CD14-positive monocyte (primary cell): ENCODE measurements around the gene E2F2. TPM values are rescaled to one million over a fixed set of nuclear protein-coding genes. Genes with fewer than 3 reads are reported as not detected.
A peak's percentile ranks its signal among the peaks of the same experiment; 100 is the strongest.

Source experiments
- DNase-seq, 3 donors: peaks; one replicate each; pipeline ENCODE4 v3.0.0-alpha.2; 2011 to 2022
- H2AFZ ChIP-seq: 2 replicates; pipeline ENCODE4 v1.6.0; 2012; ENCODE audit warnings: mild to moderate bottlenecking, low read depth, low read length, inconsistent platforms; ENCODE audit not compliant: insufficient read depth, poor library complexity, severe bottlenecking
- H3K27ac ChIP-seq, 2 donors: 1 replicate in 1 of 2; 2 replicates in 1 of 2; pipeline ENCODE4 v1.5.1; 2012 to 2013; ENCODE audit warnings: low read length in 2 of 2, control low read depth in 1 of 2, inconsistent platforms in 1 of 2, low read depth in 1 of 2, mild to moderate bottlenecking in 1 of 2
- H3K27me3 ChIP-seq, 2 donors: one replicate each; pipeline versions ENCODE4 v1.6.0 to v1.6.1; 2011 to 2013; ENCODE audit warnings: low read length in 2 of 2; ENCODE audit not compliant: control insufficient read depth in 2 of 2, insufficient read depth in 2 of 2
- H3K36me3 ChIP-seq, 2 donors: replicated peaks in 1 of 2; 1 replicate in 1 of 2; 2 replicates in 1 of 2; pipeline versions ENCODE4 v1.5.1 to v1.6.1; 2012 to 2013; ENCODE audit warnings: low read length in 2 of 2, control low read depth in 1 of 2, inconsistent platforms in 1 of 2, mild to moderate bottlenecking in 1 of 2; ENCODE audit not compliant: insufficient read depth in 2 of 2, control insufficient read depth in 1 of 2
- H3K4me1 ChIP-seq, 2 donors: 1 replicate in 1 of 2; 2 replicates in 1 of 2; pipeline versions ENCODE4 v1.5.1 to v1.6.1; 2012 to 2013; ENCODE audit warnings: low read length in 2 of 2, control low read depth in 1 of 2, inconsistent platforms in 1 of 2, mild to moderate bottlenecking in 1 of 2, moderate library complexity in 1 of 2; ENCODE audit not compliant: insufficient read depth in 2 of 2, control insufficient read depth in 1 of 2
- H3K4me2 ChIP-seq: replicated peaks from 2 replicates; pipeline ENCODE3; 2012; ENCODE audit warnings: low read length, moderate library complexity, mild to moderate bottlenecking; ENCODE audit not compliant: poor library complexity, severe bottlenecking; ENCODE audit errors: extremely low read depth
- H3K4me3 ChIP-seq, 3 experiments: fragments of 200-600 bp in 1 of 3; sonication (generic) in 1 of 3; replicated peaks in 1 of 3; 1 replicate in 2 of 3; 2 replicates in 1 of 3; pipeline ENCODE4 v1.5.1; 2011 to 2013; ENCODE audit warnings: low read length in 3 of 3, mild to moderate bottlenecking in 3 of 3, control low read depth in 2 of 3, low read depth in 2 of 3, inconsistent platforms in 1 of 3, moderate library complexity in 1 of 3
- H3K79me2 ChIP-seq: 2 replicates; pipeline ENCODE4 v1.6.0; 2012; ENCODE audit warnings: mild to moderate bottlenecking, control low read depth, inconsistent platforms, low read length, moderate library complexity; ENCODE audit not compliant: insufficient read depth
- H3K9ac ChIP-seq: 2 replicates; pipeline ENCODE4 v1.6.0; 2017; ENCODE audit warnings: low read length, mild to moderate bottlenecking; ENCODE audit not compliant: insufficient read depth, poor library complexity, severe bottlenecking
- H3K9me3 ChIP-seq, 2 donors: replicated peaks in 1 of 2; 1 replicate in 1 of 2; 2 replicates in 1 of 2; pipeline versions ENCODE4 v1.5.1 to v1.6.1; 2012 to 2013; ENCODE audit warnings: low read length in 2 of 2, control low read depth in 1 of 2; ENCODE audit not compliant: control insufficient read depth in 1 of 2, insufficient read depth in 1 of 2
- H4K20me1 ChIP-seq: 2 replicates; pipeline ENCODE4 v1.6.0; 2012; ENCODE audit warnings: mild to moderate bottlenecking, low read length, control low read depth, moderate library complexity; ENCODE audit not compliant: insufficient read depth
- H3K27ac Mint-ChIP-seq, 7 donors: one replicate each; pipeline ENCODE4 v1.8.0; 2020; ENCODE audit warnings: mild to moderate bottlenecking in 7 of 7, mixed read lengths in 7 of 7, moderate library complexity in 6 of 7, inconsistent platforms in 2 of 7
- H3K27me3 Mint-ChIP-seq, 3 donors: one replicate each; pipeline ENCODE4 v1.8.0; 2021 to 2022; ENCODE audit warnings: low read depth in 3 of 3, mild to moderate bottlenecking in 3 of 3, mixed read lengths in 3 of 3, moderate library complexity in 3 of 3, inconsistent platforms in 1 of 3
- H3K36me3 Mint-ChIP-seq, 2 donors: one replicate each; pipeline ENCODE4 v1.8.0; 2020; ENCODE audit warnings: mixed read lengths in 2 of 2, inconsistent platforms in 1 of 2, mild to moderate bottlenecking in 1 of 2
- H3K4me1 Mint-ChIP-seq: one replicate; pipeline ENCODE4 v1.8.0; 2020; ENCODE audit warnings: mild to moderate bottlenecking, mixed read lengths
- H3K4me3 Mint-ChIP-seq, 2 donors: one replicate each; pipeline ENCODE4 v1.8.0; 2020; ENCODE audit warnings: mild to moderate bottlenecking in 2 of 2, mixed read lengths in 2 of 2, moderate library complexity in 1 of 2
- H3K9me3 Mint-ChIP-seq, 7 donors: one replicate each; pipeline ENCODE4 v1.8.0; 2020 to 2022; ENCODE audit warnings: mixed read lengths in 7 of 7, mild to moderate bottlenecking in 6 of 7, moderate library complexity in 6 of 7, inconsistent platforms in 2 of 7
- WGBS: methylation state at CpG from one replicate; pipeline ENCODE4 v1.1.5; 2013; ENCODE audit warnings: missing lambda C conversion rate; ENCODE audit not compliant: insufficient coverage; 5-methylcytosine and 5-hydroxymethylcytosine counted together
- intact Hi-C, 2 donors: fragments of 100-400 bp; cut with micrococcal nuclease; formaldehyde crosslinking; loops; one replicate each; pipeline versions ENCODE4 v1.15.0 to v1.15.1; 2023
- polyA plus RNA-seq, 3 donors: library from polyadenylated mRNA; depleted of rRNA in 1 of 3; unstranded in 2 of 3; stranded (reverse) in 1 of 3; fragments of 300-500 nt in 2 of 3; fragments of >200 nt in 1 of 3; fragmentation: Illumina TruSeq in 2 of 3; gene quantifications; 1 replicate in 2 of 3; 2 replicates in 1 of 3; pipeline ENCODE4 v1.2.3, GENCODE V29; 2012 to 2021
- TF ChIP-seq, protein P1 (sequence below): fragments of 200-600 bp; IDR thresholded peaks from one replicate; pipeline ENCODE4 v1.8.0; 2022; ENCODE audit warnings: antibody characterized with exemption, mild to moderate bottlenecking

The E2F2 gene
- polyA plus RNA-seq, 3 donors = 0.24 to 4.7 (median 1.8) TPM

DNA sequence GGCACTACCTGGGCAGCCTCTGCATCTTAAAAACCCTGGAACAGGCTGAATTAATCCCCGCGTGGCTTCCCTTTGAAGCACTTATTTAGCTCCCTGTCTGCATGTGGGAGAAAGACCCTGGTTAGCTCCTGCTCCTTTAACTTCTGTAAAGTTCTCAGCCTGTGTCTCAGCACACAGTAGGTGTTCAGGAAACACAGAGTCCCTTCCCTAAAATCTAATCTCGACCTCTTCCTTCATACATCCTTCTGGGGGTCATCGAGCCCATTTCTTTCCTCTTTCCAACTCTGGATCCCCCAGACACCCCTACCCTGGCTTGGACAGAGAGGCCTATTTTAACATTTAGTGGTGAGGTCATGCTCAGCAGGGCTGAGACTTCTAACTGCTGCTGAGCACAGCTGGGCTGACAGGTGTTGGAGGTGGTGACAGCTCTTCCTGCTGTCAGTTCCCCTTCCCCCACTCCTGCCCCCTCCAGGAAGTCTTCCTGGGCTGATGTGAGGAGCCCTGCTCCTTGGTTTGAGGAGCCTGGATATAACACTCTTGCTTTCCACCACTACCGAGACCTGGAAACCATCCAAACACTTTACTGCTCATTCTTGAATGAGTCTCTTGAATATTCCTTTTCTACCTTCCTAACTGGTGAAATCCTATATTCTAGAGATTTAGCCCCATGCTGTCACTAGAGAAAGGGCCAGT lies 5.3 kb downstream of the E2F2 start:
- peak overlapping the region; percentile 1 to 38 for H3K4me3 Mint-ChIP-seq
- Histone ChIP-seq H3K9ac (peak overlapping the region; percentile 18), H3K4me2 (peak overlapping the region; percentile 63), H2AFZ (no peak overlapping the region), H3K4me3 (peak overlapping the region in 1 of 3 experiments; percentile 53), H3K27me3 (no peaks in the 10 kb centered on the region), H3K36me3 (peaks cover 6 to 14% of the 10 kb centered on the region in 2 donors), H4K20me1 (no peaks in the 10 kb centered on the region), H3K9me3 (no peaks in the 10 kb centered on the region), H3K4me1 (peaks cover 91 to 92% of the 10 kb centered on the region in 2 donors), H3K79me2 (peaks cover 89% of the 10 kb centered on the region), H3K27ac (peak overlapping the region; percentile 74 to 99)
- TF ChIP-seq, protein P1, sequence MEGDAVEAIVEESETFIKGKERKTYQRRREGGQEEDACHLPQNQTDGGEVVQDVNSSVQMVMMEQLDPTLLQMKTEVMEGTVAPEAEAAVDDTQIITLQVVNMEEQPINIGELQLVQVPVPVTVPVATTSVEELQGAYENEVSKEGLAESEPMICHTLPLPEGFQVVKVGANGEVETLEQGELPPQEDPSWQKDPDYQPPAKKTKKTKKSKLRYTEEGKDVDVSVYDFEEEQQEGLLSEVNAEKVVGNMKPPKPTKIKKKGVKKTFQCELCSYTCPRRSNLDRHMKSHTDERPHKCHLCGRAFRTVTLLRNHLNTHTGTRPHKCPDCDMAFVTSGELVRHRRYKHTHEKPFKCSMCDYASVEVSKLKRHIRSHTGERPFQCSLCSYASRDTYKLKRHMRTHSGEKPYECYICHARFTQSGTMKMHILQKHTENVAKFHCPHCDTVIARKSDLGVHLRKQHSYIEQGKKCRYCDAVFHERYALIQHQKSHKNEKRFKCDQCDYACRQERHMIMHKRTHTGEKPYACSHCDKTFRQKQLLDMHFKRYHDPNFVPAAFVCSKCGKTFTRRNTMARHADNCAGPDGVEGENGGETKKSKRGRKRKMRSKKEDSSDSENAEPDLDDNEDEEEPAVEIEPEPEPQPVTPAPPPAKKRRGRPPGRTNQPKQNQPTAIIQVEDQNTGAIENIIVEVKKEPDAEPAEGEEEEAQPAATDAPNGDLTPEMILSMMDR = no peak
- intact Hi-C loops = loop anchor here in 1 of 2 donors (5.0 kb wide), 1 partner anchor 183 kb away; the partner anchor contains the start of gene HNRNPR
- peaks cover 7 to 24% of the 10 kb centered on the region in 2 donors for H3K36me3 Mint-ChIP-seq
- no peak for DNase-seq
- H3K4me1 Mint-ChIP-seq = peaks cover 90% of the 10 kb centered on the region
- H3K27me3 Mint-ChIP-seq = no peaks in the 10 kb centered on the region
- H3K9me3 Mint-ChIP-seq = peaks cover 0 to 2% (median 0%) of the 10 kb centered on the region in 7 donors
- 32% methylated on average over 3 of the region's 5 CpGs for WGBS
- H3K27ac Mint-ChIP-seq = peak overlapping the region; percentile 85 to 99 (median 94)

DNA sequence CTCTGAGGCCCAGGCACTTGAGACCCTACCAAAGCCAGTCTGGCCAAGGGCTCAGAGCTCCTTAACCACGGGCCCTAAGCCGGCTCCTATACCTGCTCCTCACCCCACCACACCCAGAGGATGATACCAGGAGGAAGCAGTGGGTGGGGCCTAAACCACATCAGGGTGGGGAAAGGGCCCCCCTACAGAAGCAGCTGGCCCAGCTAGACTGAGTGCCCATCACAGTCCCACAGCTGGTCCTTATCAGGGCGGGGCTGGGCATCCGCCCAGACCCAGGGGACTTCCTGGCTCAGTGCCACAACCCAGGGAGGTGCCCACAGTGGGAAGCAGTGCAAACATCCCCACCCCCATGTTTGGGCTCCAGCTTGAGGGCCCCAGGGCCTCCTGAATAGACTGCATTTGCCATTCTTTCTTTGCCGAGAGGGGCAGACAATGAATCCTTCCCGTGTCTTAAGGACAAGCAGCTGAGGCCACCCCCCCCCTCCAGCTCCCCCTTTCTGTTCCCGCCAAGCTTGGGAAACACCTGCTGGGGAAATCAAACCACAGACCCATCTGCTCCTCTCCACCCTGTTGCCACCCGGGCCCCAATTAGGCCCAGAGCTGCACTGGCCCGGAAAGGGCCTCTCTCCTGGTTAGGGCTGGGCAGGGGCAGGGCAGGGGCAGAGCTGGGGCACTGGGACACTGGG lies 6.2 kb downstream of the E2F2 start:
- DNase-seq = peak in 1 of 3 donors; percentile 18
- peak overlapping the region; percentile 63 for H3K4me2 ChIP-seq
- peak overlapping the region in 1 of 3 experiments; percentile 53 for H3K4me3 ChIP-seq
- peaks cover 83 to 84% of the 10 kb centered on the region in 2 donors for H3K4me1 ChIP-seq
- H3K4me1 Mint-ChIP-seq = peaks cover 85% of the 10 kb centered on the region
- peak overlapping the region; percentile 74 to 99 for H3K27ac ChIP-seq
- no peaks in the 10 kb centered on the region for H3K27me3 ChIP-seq
- H3K79me2 ChIP-seq = peaks cover 87% of the 10 kb centered on the region
- peak overlapping the region; percentile 85 to 99 (median 94) for H3K27ac Mint-ChIP-seq
- peaks cover 11 to 23% of the 10 kb centered on the region in 2 donors for H3K36me3 ChIP-seq
- peaks cover 0 to 2% (median 0%) of the 10 kb centered on the region in 7 donors for H3K9me3 Mint-ChIP-seq
- peaks cover 7 to 31% of the 10 kb centered on the region in 2 donors for H3K36me3 Mint-ChIP-seq
- H3K27me3 Mint-ChIP-seq = no peaks in the 10 kb centered on the region
- peak overlapping the region in 1 of 2 donors; percentile 26 for H3K4me3 Mint-ChIP-seq
- peak overlapping the region; percentile 65 for H2AFZ ChIP-seq
- H3K9ac ChIP-seq = peak overlapping the region; percentile 18
- H3K9me3 ChIP-seq = no peaks in the 10 kb centered on the region
- 0% methylated on average over 4 of the region's 9 CpGs for WGBS
- intact Hi-C loops = loop anchor here in 1 of 2 donors (5.0 kb wide), 1 partner anchor 183 kb away; the partner anchor contains the start of gene HNRNPR
- TF ChIP-seq, protein P1 = no peak
- H4K20me1 ChIP-seq = no peaks in the 10 kb centered on the region
